Subcutaneous adipose tissue (tissue), 4 donors: ENCODE data around the gene ATG3. TPM values are rescaled to one million over a fixed set of nuclear protein-coding genes. Genes with fewer than 3 reads are reported as not detected.

Experiments used
- total RNA-seq, 4 donors: library from RNA; depleted of rRNA; stranded (reverse); fragments of >200 nt; gene quantifications; one replicate each; pipeline ENCODE4 v1.1.0, GENCODE V29; 2016
- TF ChIP-seq, protein P1 (sequence below): fragments of 450-650 bp; IDR thresholded peaks from one replicate; pipeline ENCODE4 v1.5.1; 2016; ENCODE audit warnings: low read depth, mild to moderate bottlenecking, control low read depth, antibody characterized with exemption, moderate library complexity

Gene ATG3
- total RNA-seq, 4 donors from 2014 or later, result 53.9 to 79.3 (median 70.3) TPM

DNA sequence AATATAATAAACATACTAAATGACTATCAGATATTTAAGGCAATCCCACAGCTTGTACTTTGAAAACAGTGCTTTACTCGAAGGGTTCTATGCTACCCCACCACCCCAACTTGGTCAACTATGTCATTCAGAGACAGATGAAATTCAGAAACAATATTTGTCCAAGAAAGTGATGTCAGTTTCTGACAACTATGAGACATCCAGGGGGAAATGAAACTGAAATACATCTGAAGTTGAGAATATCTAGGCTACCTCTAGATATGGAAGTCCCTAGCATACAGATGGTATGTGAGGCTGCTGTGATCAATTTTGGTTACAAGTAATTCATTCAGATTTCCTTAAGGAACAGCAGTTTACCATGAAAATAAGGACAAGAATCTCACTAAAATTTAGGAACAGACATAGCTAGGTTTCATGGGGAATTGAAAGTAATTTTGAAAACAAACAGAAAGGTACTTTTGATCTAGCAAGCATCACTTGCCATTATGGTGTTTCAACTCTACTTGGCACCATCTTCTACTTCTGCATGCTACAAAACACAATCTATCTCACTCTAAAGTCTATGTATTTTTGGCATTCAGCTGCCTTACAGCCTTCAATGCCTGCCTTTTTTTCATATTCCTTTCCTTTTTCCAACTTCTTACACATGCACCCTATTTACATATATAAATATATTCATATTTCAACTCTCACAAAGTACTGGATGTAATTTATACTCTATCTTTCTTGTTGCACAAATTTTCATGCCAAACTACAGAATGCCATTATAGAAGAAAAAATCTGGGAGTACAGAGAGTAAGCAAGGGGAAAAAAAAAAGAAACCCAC, 21.7 kb downstream of the ATG3 start:
- TF ChIP-seq, protein P1, sequence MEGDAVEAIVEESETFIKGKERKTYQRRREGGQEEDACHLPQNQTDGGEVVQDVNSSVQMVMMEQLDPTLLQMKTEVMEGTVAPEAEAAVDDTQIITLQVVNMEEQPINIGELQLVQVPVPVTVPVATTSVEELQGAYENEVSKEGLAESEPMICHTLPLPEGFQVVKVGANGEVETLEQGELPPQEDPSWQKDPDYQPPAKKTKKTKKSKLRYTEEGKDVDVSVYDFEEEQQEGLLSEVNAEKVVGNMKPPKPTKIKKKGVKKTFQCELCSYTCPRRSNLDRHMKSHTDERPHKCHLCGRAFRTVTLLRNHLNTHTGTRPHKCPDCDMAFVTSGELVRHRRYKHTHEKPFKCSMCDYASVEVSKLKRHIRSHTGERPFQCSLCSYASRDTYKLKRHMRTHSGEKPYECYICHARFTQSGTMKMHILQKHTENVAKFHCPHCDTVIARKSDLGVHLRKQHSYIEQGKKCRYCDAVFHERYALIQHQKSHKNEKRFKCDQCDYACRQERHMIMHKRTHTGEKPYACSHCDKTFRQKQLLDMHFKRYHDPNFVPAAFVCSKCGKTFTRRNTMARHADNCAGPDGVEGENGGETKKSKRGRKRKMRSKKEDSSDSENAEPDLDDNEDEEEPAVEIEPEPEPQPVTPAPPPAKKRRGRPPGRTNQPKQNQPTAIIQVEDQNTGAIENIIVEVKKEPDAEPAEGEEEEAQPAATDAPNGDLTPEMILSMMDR, result no peak

DNA sequence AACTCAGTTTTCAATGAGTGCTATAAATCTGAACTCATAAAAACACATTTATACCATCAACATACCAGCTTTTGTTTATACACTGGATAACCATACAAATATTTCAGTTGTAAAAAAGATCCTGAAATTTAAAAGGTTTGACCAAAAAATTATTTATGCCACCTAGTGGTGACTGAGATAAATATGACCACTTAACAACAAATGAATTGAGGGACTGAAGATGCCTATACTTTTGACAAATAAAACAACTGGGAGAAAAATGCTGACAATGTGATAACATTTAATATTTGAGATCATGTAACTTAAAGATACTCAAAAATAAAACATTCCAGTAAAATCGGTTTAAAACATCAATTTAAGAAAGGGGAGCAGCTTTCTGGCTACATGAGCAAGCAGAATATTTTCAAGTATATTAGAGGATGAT, 30.4 kb downstream of the ATG3 start:
- TF ChIP-seq, protein P1, result no peak

DNA sequence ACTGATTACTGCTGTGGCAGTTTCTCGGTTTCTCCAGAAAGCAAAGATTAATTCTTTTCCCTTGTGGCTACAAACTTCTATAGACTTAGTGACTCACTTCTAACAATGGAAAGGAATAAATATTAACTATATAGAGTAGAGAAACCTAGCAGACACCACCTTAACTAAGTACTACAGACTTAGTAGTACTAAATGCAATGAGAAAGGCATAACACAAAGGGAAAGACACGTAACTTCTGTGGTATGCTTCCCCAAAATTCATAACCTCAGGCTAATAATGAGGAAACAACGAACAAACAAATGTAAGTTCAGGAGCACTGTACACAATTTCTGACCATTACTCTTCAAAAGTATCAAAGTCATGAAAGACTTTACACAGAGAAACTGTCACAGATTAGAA, 31.2 kb downstream of the ATG3 start:
- TF ChIP-seq, protein P1, result no peak

DNA sequence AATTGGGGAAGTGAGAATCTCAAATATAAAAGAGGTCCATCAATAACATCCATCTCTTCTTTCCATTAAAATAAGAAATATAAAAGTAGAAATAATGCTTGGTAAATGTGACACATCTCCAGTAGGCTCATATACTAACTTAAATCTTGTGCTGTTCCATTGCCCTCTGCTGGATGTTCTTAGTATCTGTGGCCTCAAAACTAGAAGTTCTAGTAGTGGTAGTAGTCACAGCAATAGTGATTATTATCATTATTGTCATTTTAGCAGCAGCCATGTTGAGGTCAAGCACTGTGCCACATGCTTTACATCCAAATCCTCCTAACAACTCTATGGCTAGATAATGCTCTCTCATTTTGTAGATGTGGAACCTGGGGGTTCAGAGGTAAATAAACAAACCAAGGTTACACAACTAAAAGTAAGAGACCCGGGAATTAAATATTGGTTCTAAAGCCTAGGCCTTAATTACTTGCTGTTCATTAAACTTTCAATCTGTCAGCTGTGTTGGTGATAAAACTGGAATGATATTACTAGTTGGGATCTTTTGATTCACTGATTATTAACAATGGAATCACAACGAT, 42.2 kb downstream of the ATG3 start:
- TF ChIP-seq, protein P1, result no peak

DNA sequence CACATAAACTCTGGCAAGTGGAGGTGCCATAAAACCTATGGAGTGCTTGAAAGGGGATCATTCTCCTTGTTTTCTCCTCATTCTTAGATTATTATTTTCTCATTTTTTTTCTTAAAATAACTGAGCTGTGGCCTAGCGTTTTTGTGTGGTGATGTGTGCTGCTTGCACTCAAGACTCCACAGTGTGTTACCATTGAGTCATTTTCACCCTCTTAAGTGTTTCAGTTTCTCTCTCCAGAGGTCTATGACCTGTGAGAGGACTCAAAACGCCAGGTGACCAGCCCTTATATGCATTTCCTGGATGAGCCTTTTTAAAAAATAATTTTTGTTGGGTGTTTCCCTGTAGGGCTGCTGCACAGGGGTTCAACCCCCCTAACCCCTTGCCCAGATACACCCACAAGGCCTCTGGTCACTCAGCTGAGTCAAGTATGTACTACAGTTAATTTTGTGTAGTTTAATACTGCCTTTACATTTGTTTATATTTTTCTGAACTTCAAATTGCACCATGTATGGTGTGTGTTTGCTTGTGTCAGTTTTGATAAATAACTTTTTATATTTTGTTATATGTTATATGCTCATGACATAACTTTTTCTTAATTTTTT, 47.1 kb downstream of the ATG3 start:
- TF ChIP-seq, protein P1, result no peak

DNA sequence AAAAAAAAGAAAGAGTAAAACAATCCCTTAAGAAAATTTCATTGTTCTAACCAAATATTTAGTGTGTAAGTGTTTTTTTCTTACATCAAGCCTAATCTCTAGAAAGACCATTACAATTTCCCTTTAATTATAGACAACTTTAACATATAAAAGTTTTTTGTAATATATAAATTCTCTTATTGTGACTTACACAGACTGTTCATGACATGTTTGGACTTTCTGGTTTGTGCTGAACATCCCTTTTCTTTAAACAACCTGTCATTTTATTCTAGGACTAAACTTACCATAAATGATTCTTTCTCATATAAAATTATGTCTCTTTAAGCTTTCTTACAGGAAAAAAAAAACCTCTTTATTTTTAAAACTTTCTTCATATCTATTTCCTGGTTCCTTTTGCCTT, 49.4 kb downstream of the ATG3 start:
- TF ChIP-seq, protein P1, result no peak

DNA sequence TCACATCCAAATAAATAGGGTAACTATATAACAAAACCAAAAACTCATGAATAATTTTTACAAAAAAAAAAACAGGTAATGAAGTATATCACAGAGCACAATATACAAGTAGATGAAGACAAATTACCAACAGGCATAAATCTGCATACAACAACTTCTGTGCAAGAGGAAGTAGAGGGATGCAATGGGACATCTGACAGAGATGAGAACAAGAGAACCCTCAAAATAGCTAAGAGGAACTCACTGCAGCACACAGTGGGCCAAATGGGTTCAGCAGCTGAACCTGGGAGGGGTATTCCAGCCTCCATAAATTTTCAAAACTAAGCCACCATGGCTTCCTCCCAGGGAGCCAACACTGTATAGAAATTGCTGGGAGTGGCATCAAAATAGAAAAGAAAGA, 52.9 kb downstream of the ATG3 start:
- TF ChIP-seq, protein P1, result no peak
